Measurements from ENCODE around the gene RAD51C.
"Not testable (repeated sequence)": the region's sequence is repeated elsewhere in the genome, so short reads cannot be mapped to it uniquely, and the experiment has no call there.

Gene RAD51C

GRCh38 chr17:58747674-58748073 lies 55.3 kb downstream of the RAD51C start:
- FAIRE-seq = no peak

- FAIRE-seq = not testable (repeated sequence)
Measured at GRCh38 chr17:58749627-58750026, 57.2 kb downstream of the RAD51C start.

GRCh38 chr17:58753026-58753425 lies 60.6 kb downstream of the RAD51C start:
- FAIRE-seq = no peak

- no peak for FAIRE-seq
Measured at GRCh38 chr17:58755269-58755576, 62.8 kb downstream of the RAD51C start.

GRCh38 chr17:58755577-58756245 lies 63.3 kb downstream of the RAD51C start, which contains the start of gene PPM1E:
PPM1E (plus strand) TSS chr17:58755854.
- FAIRE-seq = no peak

GRCh38 chr17:58756246-58757161 lies 64.1 kb downstream of the RAD51C start:
- FAIRE-seq = no peak

GRCh38 chr17:58757162-58757613 lies 64.8 kb downstream of the RAD51C start:
- FAIRE-seq = no peak

GRCh38 chr17:58758890-58759289 lies 66.5 kb downstream of the RAD51C start:
- FAIRE-seq = no peak

- no peak for FAIRE-seq
Measured at GRCh38 chr17:58759522-58759921, 67.1 kb downstream of the RAD51C start.

- no peak for FAIRE-seq
Measured at GRCh38 chr17:58760248-58760647, 67.8 kb downstream of the RAD51C start.

- no peak for FAIRE-seq
Measured at GRCh38 chr17:58763263-58763662, 70.9 kb downstream of the RAD51C start.

- no peak for FAIRE-seq
Measured at GRCh38 chr17:58764373-58764772, 72.0 kb downstream of the RAD51C start.

GRCh38 chr17:58778482-58778881 lies 86.1 kb downstream of the RAD51C start:
- not testable (repeated sequence) for FAIRE-seq

- no peak for FAIRE-seq
Measured at GRCh38 chr17:58779446-58779845, 87.0 kb downstream of the RAD51C start.

- no peak for FAIRE-seq
Measured at GRCh38 chr17:58783380-58783779, 91.0 kb downstream of the RAD51C start.

- no peak for FAIRE-seq
Measured at GRCh38 chr17:58785097-58785496, 92.7 kb downstream of the RAD51C start.
